ENCODE measurements around the gene ELFN2. TPM values are rescaled to one million over a fixed set of nuclear protein-coding genes. Genes with fewer than 3 reads are reported as not detected.

Gene ELFN2
- total RNA-seq, 1 donor from 2014 or later, result 0.82 TPM

DNA sequence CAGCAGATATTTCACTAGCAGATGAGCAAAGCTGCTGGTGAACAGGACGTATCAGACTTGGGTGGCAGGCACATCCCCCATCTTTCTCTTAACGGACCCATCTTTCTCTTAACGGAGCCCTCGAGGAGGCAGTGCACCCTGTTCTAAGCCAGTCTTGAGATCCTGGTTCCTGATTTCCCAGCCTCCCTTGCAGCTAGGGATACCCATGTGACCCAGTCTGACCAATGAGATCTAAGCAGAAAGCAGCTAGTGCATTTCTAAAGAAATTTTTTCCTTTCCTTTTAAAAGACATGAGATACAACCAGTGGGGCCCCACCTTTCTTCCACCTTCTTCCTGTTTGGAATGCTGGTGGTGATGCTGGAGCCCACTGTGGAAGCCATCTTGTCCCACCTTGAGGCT, 13.6 kb upstream of the ELFN2 start:
- Mint-ChIP-seq H3K27ac (no peak overlapping the region), H3K9me3 (no peaks in the 10 kb centered on the region), H3K4me1 (peaks cover 10% of the 10 kb centered on the region), H3K4me3 (no peak overlapping the region), H3K27me3 (ENCODE audit: insufficient read depth, low read depth) (peaks cover 7% of the 10 kb centered on the region), H3K36me3 (no peaks in the 10 kb centered on the region)
- no peak overlapping the region for H3K27ac ChIP-seq
- H2AFZ ChIP-seq (replicated peaks), result no peak overlapping the region
- no peaks in the 10 kb centered on the region for H3K4me1 ChIP-seq
- no peak for TF ChIP-seq CTCF (IDR thresholded peaks at IDR 0.05)
- H3K9me3 ChIP-seq (ENCODE audit: low read depth), result no peaks in the 10 kb centered on the region
- H4K20me1 ChIP-seq (ENCODE audit: low read depth), result no peaks in the 10 kb centered on the region
- H3K9ac ChIP-seq, result no peak overlapping the region
- no peaks in the 10 kb centered on the region for H3K79me2 ChIP-seq (ENCODE audit: low read depth)
- DNase-seq (ENCODE audit: low spot score), result no peak
- H3K27me3 ChIP-seq, result no peaks in the 10 kb centered on the region
- H3K4me2 ChIP-seq, result no peak overlapping the region
- H3K36me3 ChIP-seq, result no peaks in the 10 kb centered on the region
- no peak overlapping the region for H3K4me3 ChIP-seq
- H3F3A ChIP-seq (ENCODE audit: low read depth), result no peaks in the 10 kb centered on the region

DNA sequence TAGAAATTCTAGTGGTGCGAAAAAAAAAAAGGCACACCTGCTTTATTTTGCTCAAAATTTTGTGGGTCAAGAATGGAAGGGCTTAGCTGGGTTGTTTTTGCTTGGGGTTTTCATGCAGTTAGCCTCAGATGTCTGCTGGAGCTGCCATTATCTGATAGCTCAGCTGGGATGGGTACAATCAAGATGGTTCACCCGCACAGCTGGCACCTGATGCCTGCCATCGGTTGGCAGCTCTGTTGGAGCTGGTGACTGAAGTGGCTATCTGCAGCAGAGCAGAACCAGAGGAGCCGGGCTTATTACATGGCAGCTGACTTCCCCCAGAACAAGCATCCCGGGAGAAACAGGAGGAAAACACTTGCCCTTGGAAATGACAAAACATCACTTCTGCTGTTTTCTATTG, 12.1 kb upstream of the ELFN2 start:
- Histone ChIP-seq H3K9ac (no peak overlapping the region), H3K4me3 (no peak overlapping the region), H3K4me1 (peaks cover 1% of the 10 kb centered on the region), H3K4me2 (no peak overlapping the region), H3K9me3 (ENCODE audit: low read depth) (no peaks in the 10 kb centered on the region), H4K20me1 (ENCODE audit: low read depth) (no peaks in the 10 kb centered on the region), H3K27me3 (no peaks in the 10 kb centered on the region), H2AFZ (replicated peaks) (no peak overlapping the region), H3F3A (ENCODE audit: low read depth) (no peaks in the 10 kb centered on the region), H3K79me2 (ENCODE audit: low read depth) (no peaks in the 10 kb centered on the region), H3K27ac (no peak overlapping the region), H3K36me3 (no peaks in the 10 kb centered on the region)
- Mint-ChIP-seq H3K9me3 (no peaks in the 10 kb centered on the region), H3K4me1 (peaks cover 11% of the 10 kb centered on the region), H3K27me3 (ENCODE audit: insufficient read depth, low read depth) (peaks cover 7% of the 10 kb centered on the region), H3K27ac (no peak overlapping the region), H3K36me3 (no peaks in the 10 kb centered on the region), H3K4me3 (no peak overlapping the region)
- no peak for TF ChIP-seq EZH2phosphoT487 (IDR thresholded peaks at IDR 0.05)
- no peak for TF ChIP-seq EZH2 (IDR thresholded peaks at IDR 0.05)
- TF ChIP-seq CTCF (IDR thresholded peaks at IDR 0.05), result no peak
- DNase-seq (ENCODE audit: low spot score), result no peak

DNA sequence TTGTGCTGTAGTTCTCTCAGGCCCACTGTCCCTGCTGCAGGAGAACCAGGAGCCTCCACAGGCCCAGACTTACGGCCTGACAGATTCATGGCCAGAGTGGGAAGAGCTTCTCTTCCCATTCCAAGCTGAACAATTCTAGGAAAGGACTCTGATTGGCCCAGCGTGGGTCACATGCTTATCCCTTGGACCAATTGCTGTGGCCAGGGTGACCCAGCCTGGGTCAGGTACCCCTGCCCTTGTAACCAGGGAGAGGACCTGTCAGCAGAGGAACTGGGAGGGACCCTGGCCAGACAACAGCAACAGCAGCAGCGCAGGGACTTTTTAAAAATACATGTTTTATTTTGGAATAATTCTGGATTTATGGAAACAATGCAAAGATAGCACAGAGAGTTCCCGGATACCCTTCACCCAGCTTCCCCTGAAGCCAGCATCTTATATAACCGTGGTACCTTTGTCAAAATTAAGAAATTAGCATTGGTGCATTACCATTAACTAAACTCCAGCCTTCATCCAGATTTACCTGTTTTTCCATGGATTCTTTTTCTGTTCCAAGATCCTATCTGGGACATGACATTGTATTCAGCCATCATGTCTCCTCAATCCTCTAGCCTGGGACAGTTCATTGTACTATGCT, 8.8 kb upstream of the ELFN2 start:
- H3K9me3 ChIP-seq (ENCODE audit: low read depth), result no peaks in the 10 kb centered on the region
- Mint-ChIP-seq H3K4me3 (no peak overlapping the region), H3K9me3 (peaks cover 4% of the 10 kb centered on the region), H3K27ac (peak overlapping the region; percentile 34), H3K4me1 (peaks cover 21% of the 10 kb centered on the region), H3K36me3 (no peaks in the 10 kb centered on the region), H3K27me3 (ENCODE audit: insufficient read depth, low read depth) (peaks cover 8% of the 10 kb centered on the region)
- no peaks in the 10 kb centered on the region for H3K79me2 ChIP-seq (ENCODE audit: low read depth)
- H2AFZ ChIP-seq (replicated peaks), result peak overlapping the region; percentile 85
- H4K20me1 ChIP-seq (ENCODE audit: low read depth), result no peaks in the 10 kb centered on the region
- no peak overlapping the region for H3K9ac ChIP-seq
- no peak overlapping the region for H3K27ac ChIP-seq
- H3K36me3 ChIP-seq, result no peaks in the 10 kb centered on the region
- peaks cover 9% of the 10 kb centered on the region for H3K4me1 ChIP-seq
- TF ChIP-seq EZH2 (IDR thresholded peaks at IDR 0.05) (no peak), EZH2phosphoT487 (IDR thresholded peaks at IDR 0.05) (no peak), CTCF (IDR thresholded peaks at IDR 0.05) (no peak)
- H3K4me2 ChIP-seq, result no peak overlapping the region
- H3K4me3 ChIP-seq, result no peak overlapping the region
- no peak for DNase-seq (ENCODE audit: low spot score)
- H3F3A ChIP-seq (ENCODE audit: low read depth), result no peaks in the 10 kb centered on the region
- no peaks in the 10 kb centered on the region for H3K27me3 ChIP-seq

Data from neural progenitor cell (in vitro differentiated cells).